ENCODE results near the gene PIGQ.

The PIGQ gene

GRCh38 chr16:534135-534534 is 35.6 kb upstream of the PIGQ start:
- H3K79me2 ChIP-seq (ENCODE audit: control insufficient read depth, insufficient read depth, low read length, poor library complexity): peaks cover 12% of the 10 kb centered on the region
- H3K27ac ChIP-seq (ENCODE audit: low read depth, low read length): no peak overlapping the region
- DNase-seq: peak; percentile 83 to 87
- no peak overlapping the region for H4K12ac ChIP-seq (ENCODE audit: low read depth, low read length)
- no peak overlapping the region for H2BK12ac ChIP-seq (ENCODE audit: low read length)
- no peak overlapping the region for H3K14ac ChIP-seq (ENCODE audit: low read length)
- no peak overlapping the region for H3K23ac ChIP-seq (ENCODE audit: low read length)
- H2BK5ac ChIP-seq (ENCODE audit: low read depth, low read length, poor library complexity): no peak overlapping the region
- no peak overlapping the region for H3K4ac ChIP-seq (ENCODE audit: low read depth, low read length)
- no peak overlapping the region for H3K18ac ChIP-seq (ENCODE audit: low read length)
- H3K27me3 ChIP-seq (ENCODE audit: insufficient read depth, low read length): no peaks in the 10 kb centered on the region
- peaks cover 2% of the 10 kb centered on the region for H3K9me3 ChIP-seq (ENCODE audit: insufficient read depth, low read depth, low read length)
- no peak overlapping the region for H3K9ac ChIP-seq (ENCODE audit: low read length)
- H4K91ac ChIP-seq (ENCODE audit: low read depth, low read length): no peak overlapping the region
- peaks cover 19 to 23% of the 10 kb centered on the region in 2 experiments for H3K36me3 ChIP-seq (ENCODE audit: control insufficient read depth in 1 of 2, insufficient read depth in 2 of 2, low read length in 2 of 2)
- no peak overlapping the region for H2BK120ac ChIP-seq (ENCODE audit: insufficient read depth, low read length, poor library complexity)
- WGBS (ENCODE audit: extremely low coverage, insufficient coverage, insufficient read length): no CpG with 5 or more reads among the region's 21 CpGs
- H3K4me2 ChIP-seq (ENCODE audit: low read length): no peak overlapping the region
- H4K8ac ChIP-seq (ENCODE audit: low read depth, low read length): no peak overlapping the region
- no peak overlapping the region for H2AFZ ChIP-seq (ENCODE audit: insufficient read depth, low read length, poor library complexity)
- H3K4me1 ChIP-seq (ENCODE audit: control insufficient read depth in 1 of 2, insufficient read depth in 2 of 2, low read length in 2 of 2): peaks cover 5 to 7% of the 10 kb centered on the region in 2 experiments
- no peaks in the 10 kb centered on the region for H3K79me1 ChIP-seq (ENCODE audit: low read length)
- no peak overlapping the region for H3K4me3 ChIP-seq (ENCODE audit: low read depth, low read length)
- no peak overlapping the region for H2AK5ac ChIP-seq (ENCODE audit: low read length)

- Histone ChIP-seq H2BK12ac (ENCODE audit: low read length) (no peak overlapping the region), H3K14ac (ENCODE audit: low read length) (no peak overlapping the region), H2BK120ac (ENCODE audit: insufficient read depth, low read length, poor library complexity) (no peak overlapping the region), H3K79me2 (ENCODE audit: control insufficient read depth, insufficient read depth, low read length, poor library complexity) (peaks cover 10% of the 10 kb centered on the region), H4K91ac (ENCODE audit: low read depth, low read length) (no peak overlapping the region), H2AK5ac (ENCODE audit: low read length) (no peak overlapping the region), H3K9ac (ENCODE audit: low read length) (no peak overlapping the region), H2BK5ac (ENCODE audit: low read depth, low read length, poor library complexity) (no peak overlapping the region), H3K4me1 (ENCODE audit: control insufficient read depth in 1 of 2, insufficient read depth in 2 of 2, low read length in 2 of 2) (peaks cover 3 to 4% of the 10 kb centered on the region in 2 experiments), H3K27ac (ENCODE audit: low read depth, low read length) (no peak overlapping the region), H3K36me3 (ENCODE audit: control insufficient read depth in 1 of 2, insufficient read depth in 2 of 2, low read length in 2 of 2) (peaks cover 14 to 22% of the 10 kb centered on the region in 2 experiments), H3K79me1 (ENCODE audit: low read length) (no peaks in the 10 kb centered on the region), H3K27me3 (ENCODE audit: insufficient read depth, low read length) (no peaks in the 10 kb centered on the region), H4K12ac (ENCODE audit: low read depth, low read length) (no peak overlapping the region), H3K9me3 (ENCODE audit: insufficient read depth, low read depth, low read length) (peaks cover 2% of the 10 kb centered on the region), H3K4ac (ENCODE audit: low read depth, low read length) (no peak overlapping the region), H3K4me2 (ENCODE audit: low read length) (no peak overlapping the region), H2AFZ (ENCODE audit: insufficient read depth, low read length, poor library complexity) (no peak overlapping the region), H3K23ac (ENCODE audit: low read length) (no peak overlapping the region), H3K18ac (ENCODE audit: low read length) (no peak overlapping the region), H3K4me3 (ENCODE audit: low read depth, low read length) (no peak overlapping the region), H4K8ac (ENCODE audit: low read depth, low read length) (no peak overlapping the region)
- no peak for DNase-seq
- no CpG with 5 or more reads among the region's 27 CpGs for WGBS (ENCODE audit: extremely low coverage, insufficient coverage, insufficient read length)
Measured at GRCh38 chr16:534856-535445, 34.8 kb upstream of the PIGQ start.

- no peak overlapping the region for H3K9ac ChIP-seq (ENCODE audit: low read length)
- no peak overlapping the region for H3K23ac ChIP-seq (ENCODE audit: low read length)
- H3K79me1 ChIP-seq (ENCODE audit: low read length): no peaks in the 10 kb centered on the region
- no peak overlapping the region for H3K4me3 ChIP-seq (ENCODE audit: low read depth, low read length)
- H2BK12ac ChIP-seq (ENCODE audit: low read length): no peak overlapping the region
- peaks cover 3 to 4% of the 10 kb centered on the region in 2 experiments for H3K4me1 ChIP-seq (ENCODE audit: control insufficient read depth in 1 of 2, insufficient read depth in 2 of 2, low read length in 2 of 2)
- no peak overlapping the region for H3K4me2 ChIP-seq (ENCODE audit: low read length)
- no peak overlapping the region for H4K91ac ChIP-seq (ENCODE audit: low read depth, low read length)
- H3K79me2 ChIP-seq (ENCODE audit: control insufficient read depth, insufficient read depth, low read length, poor library complexity): peaks cover 8% of the 10 kb centered on the region
- H2AFZ ChIP-seq (ENCODE audit: insufficient read depth, low read length, poor library complexity): no peak overlapping the region
- peak overlapping the region; percentile 8 for H3K4ac ChIP-seq (ENCODE audit: low read depth, low read length)
- H3K36me3 ChIP-seq (ENCODE audit: control insufficient read depth in 1 of 2, insufficient read depth in 2 of 2, low read length in 2 of 2): peaks cover 12 to 22% of the 10 kb centered on the region in 2 experiments
- H4K12ac ChIP-seq (ENCODE audit: low read depth, low read length): no peak overlapping the region
- H3K27me3 ChIP-seq (ENCODE audit: insufficient read depth, low read length): no peaks in the 10 kb centered on the region
- no peak overlapping the region for H3K14ac ChIP-seq (ENCODE audit: low read length)
- no peak overlapping the region for H4K8ac ChIP-seq (ENCODE audit: low read depth, low read length)
- H2AK5ac ChIP-seq (ENCODE audit: low read length): no peak overlapping the region
- H3K18ac ChIP-seq (ENCODE audit: low read length): no peak overlapping the region
- no CpG with 5 or more reads among the region's 39 CpGs for WGBS (ENCODE audit: extremely low coverage, insufficient coverage, insufficient read length)
- no peak overlapping the region for H2BK5ac ChIP-seq (ENCODE audit: low read depth, low read length, poor library complexity)
- H3K9me3 ChIP-seq (ENCODE audit: insufficient read depth, low read depth, low read length): peaks cover 2% of the 10 kb centered on the region
- peak; percentile 87 to 94 for DNase-seq
- H3K27ac ChIP-seq (ENCODE audit: low read depth, low read length): no peak overlapping the region
- H2BK120ac ChIP-seq (ENCODE audit: insufficient read depth, low read length, poor library complexity): no peak overlapping the region
Measured at GRCh38 chr16:535446-536405, 34.0 kb upstream of the PIGQ start.

DNA sequence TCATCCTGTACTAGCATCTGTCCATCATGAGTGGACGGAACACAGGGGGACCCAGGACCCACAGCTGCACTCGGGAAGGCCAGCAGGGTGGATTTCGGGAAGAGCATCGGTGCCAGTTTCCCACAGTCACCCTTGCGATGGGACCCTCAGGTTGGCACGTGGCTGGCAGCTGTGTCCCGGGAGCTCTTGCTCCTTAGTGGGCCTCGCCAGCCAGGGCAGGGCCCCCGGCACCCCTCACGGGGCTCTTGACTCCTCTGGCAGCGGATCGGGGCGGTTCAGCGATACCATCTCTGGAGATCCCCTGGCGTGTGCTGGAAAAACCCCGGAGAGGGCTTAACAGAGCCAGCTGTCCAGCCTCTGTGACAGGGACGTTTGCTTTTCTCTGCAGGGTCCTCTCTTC is 33.0 kb upstream of the PIGQ start:
- peaks cover 3 to 4% of the 10 kb centered on the region in 2 experiments for H3K4me1 ChIP-seq (ENCODE audit: control insufficient read depth in 1 of 2, insufficient read depth in 2 of 2, low read length in 2 of 2)
- no peak overlapping the region for H2BK120ac ChIP-seq (ENCODE audit: insufficient read depth, low read length, poor library complexity)
- no peak overlapping the region for H2AK5ac ChIP-seq (ENCODE audit: low read length)
- no peak overlapping the region for H3K18ac ChIP-seq (ENCODE audit: low read length)
- no peaks in the 10 kb centered on the region for H3K79me1 ChIP-seq (ENCODE audit: low read length)
- H4K91ac ChIP-seq (ENCODE audit: low read depth, low read length): no peak overlapping the region
- no peak overlapping the region for H3K14ac ChIP-seq (ENCODE audit: low read length)
- no peak overlapping the region for H2BK5ac ChIP-seq (ENCODE audit: low read depth, low read length, poor library complexity)
- H3K23ac ChIP-seq (ENCODE audit: low read length): no peak overlapping the region
- no CpG with 5 or more reads among the region's 17 CpGs for WGBS (ENCODE audit: extremely low coverage, insufficient coverage, insufficient read length)
- no peak overlapping the region for H4K8ac ChIP-seq (ENCODE audit: low read depth, low read length)
- H3K9me3 ChIP-seq (ENCODE audit: insufficient read depth, low read depth, low read length): peaks cover 2% of the 10 kb centered on the region
- no peak overlapping the region for H3K4ac ChIP-seq (ENCODE audit: low read depth, low read length)
- H3K27ac ChIP-seq (ENCODE audit: low read depth, low read length): no peak overlapping the region
- no peak overlapping the region for H3K9ac ChIP-seq (ENCODE audit: low read length)
- H3K4me3 ChIP-seq (ENCODE audit: low read depth, low read length): no peak overlapping the region
- peaks cover 6% of the 10 kb centered on the region for H3K79me2 ChIP-seq (ENCODE audit: control insufficient read depth, insufficient read depth, low read length, poor library complexity)
- peaks cover 14 to 24% of the 10 kb centered on the region in 2 experiments for H3K36me3 ChIP-seq (ENCODE audit: control insufficient read depth in 1 of 2, insufficient read depth in 2 of 2, low read length in 2 of 2)
- no peak for DNase-seq
- H4K12ac ChIP-seq (ENCODE audit: low read depth, low read length): no peak overlapping the region
- H2AFZ ChIP-seq (ENCODE audit: insufficient read depth, low read length, poor library complexity): no peak overlapping the region
- no peaks in the 10 kb centered on the region for H3K27me3 ChIP-seq (ENCODE audit: insufficient read depth, low read length)
- H3K4me2 ChIP-seq (ENCODE audit: low read length): no peak overlapping the region
- no peak overlapping the region for H2BK12ac ChIP-seq (ENCODE audit: low read length)

Data from trophoblast cell (in vitro differentiated cells and primary cell).